NCI-H2171 (cell line): ENCODE results near the gene SMIM9.

Source experiments
- DNase-seq: peaks from one replicate; lab custom pipeline; 2025; lab: John Stamatoyannopoulos, UW

The SMIM9 gene

DNA sequence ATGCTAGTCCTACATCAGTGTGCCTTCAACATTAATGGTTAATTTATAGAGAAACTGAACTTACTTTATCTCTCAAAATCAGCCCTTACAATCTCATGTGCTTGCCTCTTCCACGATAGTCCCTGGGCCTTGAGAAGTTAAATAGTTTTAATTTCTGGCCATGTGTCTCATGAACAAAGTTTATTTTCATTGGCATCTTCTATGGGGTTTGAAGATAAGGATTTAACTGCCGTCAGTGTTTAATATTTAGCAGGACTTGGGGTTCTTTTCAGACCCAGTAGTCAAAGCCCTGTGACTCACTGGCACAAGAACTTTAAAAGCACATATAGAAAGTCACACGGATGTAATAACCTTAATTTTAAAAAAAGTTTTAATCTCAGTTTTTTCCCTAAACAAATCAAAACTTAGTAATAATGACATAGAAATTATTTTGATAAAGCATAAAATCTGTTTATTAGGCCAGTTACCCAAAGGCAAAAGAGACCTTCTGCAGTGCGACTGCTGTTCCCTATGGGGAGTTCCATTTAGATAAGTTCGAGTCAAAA is 19.1 kb downstream of the SMIM9 start:
- no peak for DNase-seq

DNA sequence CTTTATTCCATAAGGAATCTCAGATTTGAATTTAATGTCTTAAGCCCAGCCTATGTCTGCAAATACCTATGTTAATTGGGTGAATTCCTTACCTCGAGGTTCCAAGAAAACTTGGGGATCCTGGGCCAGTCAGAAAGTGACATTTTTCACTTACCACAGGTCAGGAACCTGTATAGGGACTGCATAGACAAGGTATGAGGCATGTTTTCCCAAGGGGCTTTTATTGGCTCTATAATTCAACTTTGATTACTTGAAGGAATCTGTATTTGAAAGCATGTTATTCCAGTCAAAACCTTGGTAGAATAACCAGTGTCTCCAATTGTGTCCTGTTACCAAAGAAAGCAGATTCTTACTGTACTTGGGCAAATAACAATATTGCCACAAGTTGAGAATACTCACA is 20.7 kb downstream of the SMIM9 start:
- no peak for DNase-seq

GRCh38 chrX:154812341-154813101 is 21.9 kb downstream of the SMIM9 start:
- DNase-seq = no peak

- DNase-seq = no peak
Measured at GRCh38 chrX:154809939-154810665, 24.4 kb downstream of the SMIM9 start.

GRCh38 chrX:154806837-154807501 is 27.5 kb downstream of the SMIM9 start:
- DNase-seq = no peak

DNA sequence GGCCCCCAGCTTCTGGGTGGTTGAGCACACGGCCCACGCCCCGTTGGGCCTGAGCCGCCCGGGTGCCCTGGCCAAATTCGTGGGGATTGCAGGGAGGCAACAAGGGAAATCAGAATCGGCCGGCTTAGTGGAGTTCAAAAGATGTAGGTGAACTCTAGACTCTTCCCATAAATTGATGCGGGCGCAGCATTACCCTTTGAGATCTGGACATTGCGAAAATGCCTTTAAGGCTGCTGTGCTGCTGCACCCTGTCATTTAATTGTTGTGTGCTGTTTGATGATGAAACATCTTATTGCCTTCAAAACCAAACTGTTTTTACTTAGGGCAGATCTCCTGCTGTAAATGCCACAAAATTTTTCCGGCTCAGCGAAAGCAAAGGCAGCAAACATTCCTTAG is 28.8 kb downstream of the SMIM9 start:
- no peak for DNase-seq

- peak; percentile 44 for DNase-seq
Measured at GRCh38 chrX:154804957-154805695, 29.3 kb downstream of the SMIM9 start, which contains the start of gene MPP1. MPP1 (minus strand) TSS chrX:154805485; CDS start chrX:154805373, 112 bp downstream.

GRCh38 chrX:154804261-154804956 is 30.1 kb downstream of the SMIM9 start:
- no peak for DNase-seq

- DNase-seq = no peak
Measured at GRCh38 chrX:154802947-154803346, 31.5 kb downstream of the SMIM9 start.

DNA sequence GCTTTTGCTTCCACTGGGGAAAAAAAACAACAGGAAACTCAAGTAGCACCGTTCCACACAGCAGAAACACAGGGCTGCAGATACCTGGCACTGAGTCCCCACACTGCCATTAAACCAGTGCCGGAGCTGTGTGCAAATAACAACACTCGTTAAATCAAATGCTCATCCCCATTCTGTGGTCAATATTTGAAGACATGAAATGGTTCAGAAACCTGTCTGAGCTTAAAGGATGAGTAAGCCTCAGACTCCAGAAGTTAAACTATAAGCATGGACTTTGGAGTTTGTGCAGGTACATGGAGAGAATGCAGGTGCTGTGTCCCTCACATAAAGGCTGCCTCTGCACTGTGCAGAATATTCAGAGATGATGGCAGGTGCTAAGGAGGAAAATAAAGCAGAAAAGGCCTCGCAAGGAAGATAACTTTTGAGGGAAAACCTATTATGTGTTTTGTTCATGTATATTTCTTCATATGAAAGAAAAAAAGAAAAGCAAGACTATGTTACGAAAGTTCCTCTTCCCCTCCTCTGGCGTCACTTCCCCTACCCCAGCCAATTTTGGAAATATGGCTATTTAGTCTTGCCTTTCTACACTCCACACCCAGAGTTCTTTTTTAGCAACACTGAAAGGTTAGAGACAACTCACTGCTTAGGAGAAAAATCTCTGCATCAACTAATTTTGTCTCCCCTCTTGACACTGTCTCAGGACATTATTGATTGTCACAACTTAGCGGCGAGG is 33.8 kb downstream of the SMIM9 start:
- no peak for DNase-seq

DNA sequence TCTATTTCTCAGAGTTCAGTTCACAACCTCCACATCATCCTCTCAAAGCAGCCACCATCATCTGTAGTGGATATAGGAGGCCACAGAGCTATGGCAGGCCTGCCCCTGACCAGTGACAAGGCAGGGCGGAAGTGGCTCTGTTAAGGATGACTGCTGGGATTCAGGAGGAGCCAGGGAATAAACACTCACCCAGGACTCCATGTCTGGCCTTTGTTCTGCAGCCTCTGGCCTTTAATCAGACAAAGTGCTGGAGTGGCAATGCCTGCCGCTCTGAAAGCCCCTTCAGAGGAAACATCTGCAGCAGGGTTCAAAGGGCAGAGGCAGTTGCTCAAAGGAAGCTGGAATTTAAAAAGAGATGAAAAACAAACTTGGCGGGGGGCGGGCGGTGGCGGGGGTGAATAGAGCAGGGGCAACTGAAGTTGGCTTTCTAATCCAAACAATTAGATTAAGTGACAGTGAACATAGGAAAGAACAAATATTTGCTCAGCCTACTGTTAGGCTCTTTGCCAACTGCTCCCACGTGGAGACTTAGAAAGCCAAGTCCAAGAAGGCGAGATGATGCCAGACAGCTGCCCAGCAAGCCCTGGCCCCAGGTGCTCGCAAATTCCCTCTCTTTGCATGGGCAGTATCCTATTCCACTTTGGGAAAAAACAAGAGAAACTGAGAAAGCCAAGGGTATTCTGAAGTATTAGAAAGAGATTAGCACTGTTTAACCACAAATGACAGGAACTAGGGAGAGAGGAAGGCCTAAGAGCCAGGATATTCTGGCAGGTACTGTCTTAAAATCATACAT is 34.7 kb downstream of the SMIM9 start:
- no peak for DNase-seq

GRCh38 chrX:154797006-154797405 is 37.5 kb downstream of the SMIM9 start:
- DNase-seq = no peak

- DNase-seq = no peak
Measured at GRCh38 chrX:154795016-154795415, 39.4 kb downstream of the SMIM9 start.

DNA sequence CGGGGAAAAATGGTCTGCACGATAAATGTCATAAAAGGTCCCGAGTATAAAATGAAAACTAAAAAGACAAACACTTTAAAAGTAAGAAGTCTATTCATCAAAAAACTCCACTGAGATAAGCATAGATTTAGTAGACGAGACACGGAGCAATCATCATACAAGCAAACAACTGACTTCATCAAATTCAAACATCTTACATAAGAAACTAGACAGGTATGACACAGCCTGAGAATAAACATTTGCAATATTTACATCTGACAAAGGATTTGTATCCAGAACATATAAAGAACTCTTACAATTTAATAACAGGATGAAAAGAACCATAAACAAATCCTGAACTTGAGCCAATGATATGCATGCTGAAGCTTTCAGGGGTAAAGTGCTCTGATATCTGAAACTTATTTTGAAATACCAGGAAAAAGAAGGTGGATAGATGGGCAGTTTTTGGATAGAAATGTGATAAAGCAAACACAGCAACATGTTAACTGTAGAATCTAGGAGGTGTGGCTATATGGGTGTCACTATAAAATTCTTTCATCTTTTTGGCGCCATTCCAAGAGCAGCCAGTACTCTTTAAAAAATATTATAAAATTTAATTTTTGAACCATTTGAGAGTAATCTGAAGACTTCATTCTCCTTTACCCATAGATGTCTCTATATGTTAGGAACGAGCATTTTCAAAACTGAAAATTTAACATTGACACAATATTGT is 41.2 kb downstream of the SMIM9 start:
- no peak for DNase-seq

- DNase-seq = no peak
Measured at GRCh38 chrX:154791939-154792338, 42.5 kb downstream of the SMIM9 start.

GRCh38 chrX:154791467-154791866 is 43.0 kb downstream of the SMIM9 start:
- DNase-seq = no peak

- no peak for DNase-seq
Measured at GRCh38 chrX:154785716-154786115, 48.7 kb downstream of the SMIM9 start.

DNA sequence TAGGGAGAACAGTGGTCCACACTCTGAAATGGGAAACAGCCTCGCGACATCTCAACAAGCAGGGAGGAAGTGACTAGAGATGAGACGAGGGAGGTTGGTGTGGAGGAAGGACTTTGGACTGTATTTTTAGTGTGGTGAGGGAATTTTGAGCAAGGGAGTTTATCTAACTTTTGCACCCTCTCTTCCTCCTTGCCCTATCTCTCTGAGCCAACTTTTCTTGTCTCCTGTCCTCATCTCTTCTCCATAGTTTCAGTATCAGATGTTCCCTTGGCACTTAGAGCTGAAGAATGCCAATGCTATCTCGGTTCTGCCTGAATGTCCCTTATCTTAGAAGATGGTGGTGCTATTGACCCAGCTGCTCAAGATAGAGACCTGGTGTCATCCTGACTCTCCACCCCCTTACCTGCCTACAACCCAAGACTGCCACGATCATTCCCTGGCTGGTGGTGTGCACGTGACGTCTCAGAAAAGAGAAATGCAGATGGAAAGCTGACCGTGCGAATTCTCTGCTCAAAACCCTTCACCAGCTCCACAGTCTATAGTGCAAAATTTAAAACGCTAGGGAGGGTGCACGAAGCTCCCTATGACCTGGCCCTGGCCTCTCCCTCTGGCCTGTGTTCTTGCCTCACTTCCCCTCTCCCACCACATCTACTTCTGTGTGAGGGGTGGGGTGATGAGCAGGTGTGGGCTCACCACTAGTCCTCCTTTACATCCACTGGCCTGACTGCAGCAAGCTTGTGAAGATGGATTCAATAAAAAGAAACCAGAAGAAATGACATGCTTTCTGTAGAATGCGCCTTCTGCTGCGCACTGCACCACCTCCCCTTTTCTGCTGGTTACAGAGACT is 50.1 kb downstream of the SMIM9 start:
- DNase-seq = no peak
